Prostate gland (tissue), 2 donors: ENCODE data around the gene RAB2B. TPM values are rescaled to one million over a fixed set of nuclear protein-coding genes. Genes with fewer than 3 reads are reported as not detected.
A peak's percentile ranks its signal among the peaks of the same experiment; 100 is the strongest.

Experiments
- DNase-seq: peaks from one replicate; pipeline ENCODE4 v3.0.0-alpha.2; 2019; ENCODE audit warnings: low spot score
- H3K27ac ChIP-seq, 2 donors: fragments of 200-600 bp; sonication (generic); 2 replicates each; pipeline ENCODE4 v1.5.1; 2017 to 2019
- H3K27me3 ChIP-seq: fragments of 200-600 bp; sonication (generic); replicated peaks from 2 replicates; pipeline ENCODE4 v1.5.1; 2019; ENCODE audit not compliant: insufficient read depth
- H3K36me3 ChIP-seq, 2 donors: fragments of 200-600 bp; sonication (generic); 1 replicate in 1 of 2; 2 replicates in 1 of 2; pipeline versions ENCODE4 v1.5.1 to v1.8.1; 2017 to 2019
- H3K4me1 ChIP-seq: fragments of 200-600 bp; sonication (generic); replicated peaks from 2 replicates; pipeline ENCODE4 v1.5.1; 2019
- H3K4me3 ChIP-seq, 2 donors: fragments of 200-600 bp; sonication (generic); 2 replicates each; pipeline ENCODE4 v1.5.1; 2017 to 2019
- H3K9me3 ChIP-seq: fragments of 200-600 bp; sonication (generic); 2 replicates; pipeline ENCODE4 v1.5.1; 2017
- POLR2A ChIP-seq: fragments of 450-650 bp; IDR thresholded peaks from one replicate; pipeline ENCODE4 v1.6.1; 2016; ENCODE audit warnings: antibody characterized with exemption, mild to moderate bottlenecking
- POLR2AphosphoS5 ChIP-seq: sonication (generic); formaldehyde crosslinking; IDR thresholded peaks from one replicate; pipeline ENCODE4 v1.6.1; 2017; ENCODE audit warnings: antibody characterized with exemption
- WGBS: methylation state at CpG from one replicate; pipeline ENCODE4 v1.1.5; 2018; 5-methylcytosine and 5-hydroxymethylcytosine counted together
- intact Hi-C: fragments of 100-400 bp; cut with DNase I; formaldehyde crosslinking; loops from one replicate; pipeline ENCODE4 v1.14.2; 2022
- total RNA-seq, 2 donors: library from RNA; depleted of rRNA; stranded (reverse); fragments of >200 nt; gene quantifications; one replicate each; pipeline ENCODE4 v1.1.0, GENCODE V29; 2016
- TF ChIP-seq, protein P1 (sequence below), 4 experiments: fragments of 200-600 bp in 2 of 4; fragments of 450-650 bp in 2 of 4; sonication (generic) in 2 of 4; IDR thresholded peaks; 1 replicate in 3 of 4; 2 replicates in 1 of 4; pipeline ENCODE4 v1.5.1; 2016 to 2019; ENCODE audit warnings: antibody characterized with exemption in 4 of 4, mild to moderate bottlenecking in 2 of 4, moderate library complexity in 2 of 4

Gene RAB2B
- total RNA-seq, 2 donors from 2014 or later = 25.1 to 35.9 TPM

DNA sequence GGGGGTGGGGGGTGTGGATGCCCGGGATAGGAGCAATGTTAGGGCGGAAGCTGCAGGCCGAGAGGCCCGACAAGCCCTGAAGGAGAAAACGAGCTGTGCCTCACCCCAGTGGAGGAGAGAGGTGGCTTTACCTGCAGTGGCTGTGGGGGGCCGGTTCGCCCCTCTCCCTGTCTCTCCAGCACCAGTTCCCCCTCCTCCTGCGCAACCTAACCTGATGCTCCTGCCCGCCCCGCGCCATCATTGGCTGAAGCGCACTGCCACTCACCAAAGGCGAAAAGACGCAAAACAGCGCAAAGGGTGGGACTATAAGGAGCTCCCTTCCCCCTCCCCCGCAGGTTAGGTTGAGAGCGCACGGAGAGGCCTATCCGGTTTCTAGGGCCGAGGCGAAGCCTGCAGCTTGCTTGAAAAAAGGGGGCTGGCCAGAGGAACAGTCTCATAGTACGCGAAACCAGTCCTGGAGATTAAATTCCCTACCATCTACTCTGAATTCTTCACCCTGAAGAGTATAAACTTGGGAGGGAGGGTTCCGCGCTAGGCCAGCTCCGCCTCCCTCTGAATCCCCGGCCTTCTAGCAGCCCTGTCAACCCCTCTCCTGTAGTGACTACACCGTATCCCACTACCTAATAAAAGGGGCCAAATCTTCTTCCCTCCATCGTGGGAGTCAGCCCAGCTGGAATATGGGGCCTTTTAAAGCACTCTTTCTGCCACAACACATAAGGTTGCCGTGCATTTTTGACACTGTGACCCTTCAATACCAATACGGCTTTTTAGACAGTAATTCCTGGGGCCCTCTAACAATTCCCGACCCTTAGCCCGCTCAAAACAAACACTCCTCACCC is 39.5 kb downstream of the RAB2B start:
- peak; percentile 98 for DNase-seq
- no peaks in the 10 kb centered on the region for H3K4me1 ChIP-seq
- H3K27me3 ChIP-seq = no peaks in the 10 kb centered on the region
- H3K27ac ChIP-seq = peak overlapping the region; percentile 85 to 91
- no peaks in the 10 kb centered on the region for H3K9me3 ChIP-seq
- peak; percentile 47 for TF ChIP-seq POLR2A
- TF ChIP-seq, protein P1, sequence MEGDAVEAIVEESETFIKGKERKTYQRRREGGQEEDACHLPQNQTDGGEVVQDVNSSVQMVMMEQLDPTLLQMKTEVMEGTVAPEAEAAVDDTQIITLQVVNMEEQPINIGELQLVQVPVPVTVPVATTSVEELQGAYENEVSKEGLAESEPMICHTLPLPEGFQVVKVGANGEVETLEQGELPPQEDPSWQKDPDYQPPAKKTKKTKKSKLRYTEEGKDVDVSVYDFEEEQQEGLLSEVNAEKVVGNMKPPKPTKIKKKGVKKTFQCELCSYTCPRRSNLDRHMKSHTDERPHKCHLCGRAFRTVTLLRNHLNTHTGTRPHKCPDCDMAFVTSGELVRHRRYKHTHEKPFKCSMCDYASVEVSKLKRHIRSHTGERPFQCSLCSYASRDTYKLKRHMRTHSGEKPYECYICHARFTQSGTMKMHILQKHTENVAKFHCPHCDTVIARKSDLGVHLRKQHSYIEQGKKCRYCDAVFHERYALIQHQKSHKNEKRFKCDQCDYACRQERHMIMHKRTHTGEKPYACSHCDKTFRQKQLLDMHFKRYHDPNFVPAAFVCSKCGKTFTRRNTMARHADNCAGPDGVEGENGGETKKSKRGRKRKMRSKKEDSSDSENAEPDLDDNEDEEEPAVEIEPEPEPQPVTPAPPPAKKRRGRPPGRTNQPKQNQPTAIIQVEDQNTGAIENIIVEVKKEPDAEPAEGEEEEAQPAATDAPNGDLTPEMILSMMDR (IDR thresholded peaks at IDR 0.05) = no peak
- peak; percentile 96 for TF ChIP-seq POLR2AphosphoS5
- no peaks in the 10 kb centered on the region for H3K36me3 ChIP-seq
- WGBS = 3% methylated on average over 33 of the region's 33 CpGs
- peak overlapping the region; percentile 52 to 95 for H3K4me3 ChIP-seq
- intact Hi-C loops = loop anchor here (1.0 kb wide), 1 partner anchor 19 kb away; the partner anchor contains the start of gene CHD8

GRCh38 chr14:21436567-21437062 is 40.1 kb downstream of the RAB2B start:
- Histone ChIP-seq H3K9me3 (no peaks in the 10 kb centered on the region), H3K36me3 (no peaks in the 10 kb centered on the region), H3K4me3 (peak overlapping the region; percentile 52 to 95), H3K4me1 (no peaks in the 10 kb centered on the region), H3K27me3 (no peaks in the 10 kb centered on the region), H3K27ac (peak overlapping the region; percentile 85 to 91)
- DNase-seq = no peak
- under 1% methylated on average over 11 of the region's 11 CpGs for WGBS
- intact Hi-C loops = loop anchor here (1.0 kb wide), 1 partner anchor 20 kb away; the partner anchor contains the start of gene CHD8
- TF ChIP-seq POLR2AphosphoS5 (no peak), POLR2A (no peak)
- TF ChIP-seq, protein P1 (IDR thresholded peaks at IDR 0.05) = no peak

DNA sequence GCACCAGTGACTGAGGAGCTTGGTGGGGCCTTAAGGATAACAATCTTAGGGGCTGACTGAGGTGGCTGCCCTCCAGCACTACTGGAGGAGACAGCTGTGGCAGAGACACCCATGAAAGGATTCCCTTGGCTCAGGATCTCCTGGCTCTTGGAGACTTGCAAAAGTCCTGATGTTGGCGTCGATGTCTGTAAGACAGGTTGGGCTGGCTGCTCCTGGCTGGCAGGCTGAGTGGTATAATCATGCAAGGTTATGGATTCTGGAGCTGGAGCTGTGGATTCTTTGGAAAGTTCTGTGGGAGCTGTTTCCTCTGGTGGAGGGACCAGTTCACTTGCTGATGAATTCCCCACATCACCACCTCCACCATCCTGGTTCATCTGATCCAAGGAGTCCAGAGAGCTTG is 45.6 kb downstream of the RAB2B start:
- no peak overlapping the region for H3K4me3 ChIP-seq
- H3K36me3 ChIP-seq = peaks cover 4 to 23% of the 10 kb centered on the region in 2 donors
- 44% methylated on average over 2 of the region's 2 CpGs for WGBS
- TF ChIP-seq POLR2AphosphoS5 = peak; percentile 33
- TF ChIP-seq, protein P1 (IDR thresholded peaks at IDR 0.05) = no peak
- intact Hi-C loops = no loop called here
- H3K4me1 ChIP-seq = peaks cover 4% of the 10 kb centered on the region
- H3K27me3 ChIP-seq = no peaks in the 10 kb centered on the region
- H3K27ac ChIP-seq = no peak overlapping the region
- peak; percentile 39 for DNase-seq
- no peaks in the 10 kb centered on the region for H3K9me3 ChIP-seq

DNA sequence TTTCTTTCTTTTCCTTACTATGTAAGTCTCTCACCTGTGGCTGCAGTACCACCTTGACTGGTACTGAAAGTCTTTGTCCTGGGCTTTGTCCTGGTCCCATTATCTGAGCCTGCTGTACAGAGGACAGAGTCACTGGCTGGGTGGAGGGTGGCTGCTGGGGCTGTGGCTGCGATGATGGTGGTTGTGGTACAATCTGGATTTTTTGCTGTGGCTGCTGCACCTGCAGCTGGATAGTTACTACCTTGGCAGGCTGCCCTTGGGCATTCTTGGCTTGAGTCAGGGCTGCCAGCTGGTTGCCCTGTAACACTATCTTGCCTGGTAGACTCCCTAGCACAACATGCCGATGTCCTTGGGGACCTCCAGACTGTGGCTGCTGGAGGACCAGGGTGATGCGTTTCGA is 47.8 kb downstream of the RAB2B start:
- TF ChIP-seq POLR2A (no peak), POLR2AphosphoS5 (no peak)
- TF ChIP-seq, protein P1 (IDR thresholded peaks at IDR 0.05) = no peak
- no peak overlapping the region for H3K27ac ChIP-seq
- 80% methylated on average over 4 of the region's 4 CpGs for WGBS
- H3K36me3 ChIP-seq = peaks cover 12 to 33% of the 10 kb centered on the region in 2 donors
- H3K4me1 ChIP-seq = peaks cover 4% of the 10 kb centered on the region
- no peaks in the 10 kb centered on the region for H3K27me3 ChIP-seq
- no peak overlapping the region for H3K4me3 ChIP-seq
- intact Hi-C loops = no loop called here
- no peak for DNase-seq
- H3K9me3 ChIP-seq = no peaks in the 10 kb centered on the region
